Sigmoid colon (tissue), 7 donors: ENCODE results near the gene VPREB1. TPM values are rescaled to one million over a fixed set of nuclear protein-coding genes. Genes with fewer than 3 reads are reported as not detected.

Source experiments
- DNase-seq: peaks from one replicate; pipeline ENCODE4 v3.0.0-alpha.2; 2019
- H3K27ac ChIP-seq, 4 donors: fragments of 200-600 bp; sonication (generic); one replicate each; pipeline ENCODE4 v1.5.1; 2016 to 2019; ENCODE audit warnings: mild to moderate bottlenecking in 1 of 4
- H3K27me3 ChIP-seq, 3 donors: fragments of 200-600 bp; sonication (generic); one replicate each; pipeline ENCODE4 v1.5.1; 2019; ENCODE audit warnings: mild to moderate bottlenecking in 1 of 3
- H3K36me3 ChIP-seq, 4 donors: fragments of 200-600 bp; sonication (generic); one replicate each; pipeline ENCODE4 v1.5.1; 2016 to 2019
- H3K4me1 ChIP-seq, 4 donors: fragments of 200-600 bp; sonication (generic); one replicate each; pipeline ENCODE4 v1.5.1; 2017 to 2019
- H3K4me3 ChIP-seq, 4 donors: fragments of 200-600 bp; sonication (generic); one replicate each; pipeline ENCODE4 v1.5.1; 2017 to 2019; ENCODE audit warnings: mild to moderate bottlenecking in 2 of 4, moderate library complexity in 1 of 4
- H3K9me3 ChIP-seq, 4 donors: fragments of 200-600 bp in 3 of 4; sonication (generic) in 3 of 4; one replicate each; pipeline versions ENCODE4 v1.5.1 to v1.6.1; 2013 to 2019
- EP300 ChIP-seq, 4 donors: sonication (generic); formaldehyde crosslinking; IDR thresholded peaks; one replicate each; pipeline ENCODE4 v1.6.1; 2017; ENCODE audit warnings: antibody characterized with exemption in 4 of 4
- POLR2A ChIP-seq, 2 donors: fragments of 450-650 bp; IDR thresholded peaks; one replicate each; pipeline ENCODE4 v1.6.1; 2016; ENCODE audit warnings: antibody characterized with exemption in 2 of 2, mild to moderate bottlenecking in 2 of 2, moderate library complexity in 2 of 2
- POLR2AphosphoS5 ChIP-seq, 4 donors: sonication (generic); formaldehyde crosslinking; IDR thresholded peaks; one replicate each; pipeline ENCODE4 v1.6.1; 2017; ENCODE audit warnings: antibody characterized with exemption in 4 of 4
- WGBS, 2 donors: extraction: QIAGEN DNeasy Blood & Tissue Kit; methylation state at CpG; one replicate each; pipeline ENCODE4 v1.1.7; 2013; 5-methylcytosine and 5-hydroxymethylcytosine counted together
- intact Hi-C: fragments of 100-400 bp; cut with DNase I; formaldehyde crosslinking; loops from one replicate; pipeline ENCODE4 v1.15.1; 2023
- polyA plus RNA-seq, 3 donors: library from polyadenylated mRNA; stranded (reverse); fragments of 200-250 nt; gene quantifications; one replicate each; pipeline ENCODE4 v1.2.3, GENCODE V29; 2013
- total RNA-seq, 4 donors: library from RNA; depleted of rRNA; stranded (reverse); fragments of >200 nt; gene quantifications; one replicate each; pipeline ENCODE4 v1.1.0, GENCODE V29; 2016
- TF ChIP-seq, protein P1 (sequence below), 4 experiments: fragments of 450-650 bp in 3 of 4; fragments of 200-600 bp in 1 of 4; IDR thresholded peaks; one replicate each; pipeline ENCODE4 v1.5.1; 2016 to 2019; ENCODE audit warnings: antibody characterized with exemption in 4 of 4, mild to moderate bottlenecking in 3 of 4, moderate library complexity in 2 of 4
- donor health status: healthy with polysubstance abuse.
- donor health status: Bipolar disorder and iron deficiency.
- donor health status: healthy.

The VPREB1 gene, protein sequence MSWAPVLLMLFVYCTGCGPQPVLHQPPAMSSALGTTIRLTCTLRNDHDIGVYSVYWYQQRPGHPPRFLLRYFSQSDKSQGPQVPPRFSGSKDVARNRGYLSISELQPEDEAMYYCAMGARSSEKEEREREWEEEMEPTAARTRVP
- total RNA-seq = not detected
- polyA plus RNA-seq = 1 to 10 TPM in 1 of 3 donors, not detected in 2; 1.9 TPM

DNA sequence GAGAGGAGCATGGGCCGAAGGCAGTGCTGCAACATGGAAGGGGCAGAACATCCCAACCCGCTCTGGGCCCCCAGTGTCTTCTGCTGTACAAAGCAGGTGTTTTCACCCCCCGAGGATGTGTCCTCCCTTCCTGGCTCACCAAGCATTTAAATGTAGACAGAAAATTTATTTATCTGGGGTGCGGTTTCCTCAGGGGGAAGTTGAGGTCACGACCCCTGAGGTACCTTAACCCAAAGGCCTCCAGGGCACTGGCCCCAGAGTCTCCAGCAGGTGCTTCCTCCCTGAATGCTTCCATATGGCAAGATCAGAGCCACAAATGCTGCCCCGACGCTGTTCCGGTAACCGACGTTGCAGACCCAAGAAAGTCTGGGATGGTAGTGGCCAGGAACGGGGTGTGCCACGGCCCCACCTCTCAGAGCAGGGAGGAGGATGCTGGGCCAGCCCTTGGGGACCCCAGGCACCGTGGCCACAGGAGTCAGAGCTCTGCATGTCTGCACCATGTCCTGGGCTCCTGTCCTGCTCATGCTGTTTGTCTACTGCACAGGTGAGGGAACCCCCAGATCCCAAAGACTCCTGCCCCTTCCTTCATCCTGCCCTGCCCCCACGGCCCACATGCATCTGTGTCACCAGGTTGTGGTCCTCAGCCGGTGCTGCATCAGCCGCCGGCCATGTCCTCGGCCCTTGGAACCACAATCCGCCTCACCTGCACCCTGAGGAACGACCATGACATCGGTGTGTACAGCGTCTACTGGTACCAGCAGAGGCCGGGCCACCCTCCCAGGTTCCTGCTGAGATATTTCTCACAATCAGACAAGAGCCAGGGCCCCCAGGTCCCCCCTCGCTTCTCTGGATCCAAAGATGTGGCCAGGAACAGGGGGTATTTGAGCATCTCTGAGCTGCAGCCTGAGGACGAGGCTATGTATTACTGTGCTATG is at the start of gene VPREB1:
Gene VPREB1, plus strand, starts transcription at position 471 of the 935 bp plus-strand sequence. Its CDS starts 28 bp downstream, at position 499.
- H3K4me1 ChIP-seq = no peaks in the 10 kb centered on the region
- DNase-seq = no peak
- H3K9me3 ChIP-seq = no peaks in the 10 kb centered on the region
- WGBS, 2 donors = 45 to 65% methylated on average over 25 of the region's 25 CpGs
- peaks cover 0 to 17% (median 0%) of the 10 kb centered on the region in 3 donors for H3K27me3 ChIP-seq
- H3K27ac ChIP-seq = no peak within 1 kb of the TSS
- H3K36me3 ChIP-seq = no peaks in the 10 kb centered on the region
- TF ChIP-seq POLR2AphosphoS5 (IDR thresholded peaks at IDR 0.05) = no peak
- TF ChIP-seq, protein P1, sequence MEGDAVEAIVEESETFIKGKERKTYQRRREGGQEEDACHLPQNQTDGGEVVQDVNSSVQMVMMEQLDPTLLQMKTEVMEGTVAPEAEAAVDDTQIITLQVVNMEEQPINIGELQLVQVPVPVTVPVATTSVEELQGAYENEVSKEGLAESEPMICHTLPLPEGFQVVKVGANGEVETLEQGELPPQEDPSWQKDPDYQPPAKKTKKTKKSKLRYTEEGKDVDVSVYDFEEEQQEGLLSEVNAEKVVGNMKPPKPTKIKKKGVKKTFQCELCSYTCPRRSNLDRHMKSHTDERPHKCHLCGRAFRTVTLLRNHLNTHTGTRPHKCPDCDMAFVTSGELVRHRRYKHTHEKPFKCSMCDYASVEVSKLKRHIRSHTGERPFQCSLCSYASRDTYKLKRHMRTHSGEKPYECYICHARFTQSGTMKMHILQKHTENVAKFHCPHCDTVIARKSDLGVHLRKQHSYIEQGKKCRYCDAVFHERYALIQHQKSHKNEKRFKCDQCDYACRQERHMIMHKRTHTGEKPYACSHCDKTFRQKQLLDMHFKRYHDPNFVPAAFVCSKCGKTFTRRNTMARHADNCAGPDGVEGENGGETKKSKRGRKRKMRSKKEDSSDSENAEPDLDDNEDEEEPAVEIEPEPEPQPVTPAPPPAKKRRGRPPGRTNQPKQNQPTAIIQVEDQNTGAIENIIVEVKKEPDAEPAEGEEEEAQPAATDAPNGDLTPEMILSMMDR (IDR thresholded peaks at IDR 0.05) = no peak
- no peak for TF ChIP-seq POLR2A (IDR thresholded peaks at IDR 0.05)
- TF ChIP-seq EP300 (IDR thresholded peaks at IDR 0.05) = no peak
- intact Hi-C loops = no loop called here
- H3K4me3 ChIP-seq = no peak within 1 kb of the TSS

DNA sequence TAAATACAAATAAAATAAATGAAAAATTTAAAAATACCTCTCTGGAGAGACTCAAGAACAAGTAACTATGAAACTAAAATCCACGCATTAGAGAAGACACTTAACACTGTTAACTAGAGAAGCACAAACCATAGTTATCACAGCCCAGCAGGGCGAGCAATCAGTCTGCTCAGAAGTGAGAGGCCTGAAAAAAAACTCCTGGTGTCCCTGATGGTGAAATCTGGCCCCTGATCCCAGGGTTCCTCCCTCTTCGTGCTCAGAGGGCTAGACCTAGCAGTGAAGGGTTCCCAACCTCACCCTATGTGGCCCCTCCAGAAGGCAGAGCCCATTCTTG is 49.7 kb upstream of the VPREB1 start:
- DNase-seq = no peak
- TF ChIP-seq EP300 (IDR thresholded peaks at IDR 0.05) (no peak), POLR2A (IDR thresholded peaks at IDR 0.05) (no peak), POLR2AphosphoS5 (IDR thresholded peaks at IDR 0.05) (no peak)
- TF ChIP-seq, protein P1 (IDR thresholded peaks at IDR 0.05) = no peak
- Histone ChIP-seq H3K4me1 (no peaks in the 10 kb centered on the region), H3K9me3 (no peaks in the 10 kb centered on the region), H3K4me3 (no peak overlapping the region), H3K27me3 (peaks cover 0 to 22% (median 3%) of the 10 kb centered on the region in 3 donors), H3K27ac (no peak overlapping the region), H3K36me3 (no peaks in the 10 kb centered on the region)
- WGBS, 2 donors = 47 to 50% methylated on average over 3 of the region's 3 CpGs
- intact Hi-C loops = no loop called here

DNA sequence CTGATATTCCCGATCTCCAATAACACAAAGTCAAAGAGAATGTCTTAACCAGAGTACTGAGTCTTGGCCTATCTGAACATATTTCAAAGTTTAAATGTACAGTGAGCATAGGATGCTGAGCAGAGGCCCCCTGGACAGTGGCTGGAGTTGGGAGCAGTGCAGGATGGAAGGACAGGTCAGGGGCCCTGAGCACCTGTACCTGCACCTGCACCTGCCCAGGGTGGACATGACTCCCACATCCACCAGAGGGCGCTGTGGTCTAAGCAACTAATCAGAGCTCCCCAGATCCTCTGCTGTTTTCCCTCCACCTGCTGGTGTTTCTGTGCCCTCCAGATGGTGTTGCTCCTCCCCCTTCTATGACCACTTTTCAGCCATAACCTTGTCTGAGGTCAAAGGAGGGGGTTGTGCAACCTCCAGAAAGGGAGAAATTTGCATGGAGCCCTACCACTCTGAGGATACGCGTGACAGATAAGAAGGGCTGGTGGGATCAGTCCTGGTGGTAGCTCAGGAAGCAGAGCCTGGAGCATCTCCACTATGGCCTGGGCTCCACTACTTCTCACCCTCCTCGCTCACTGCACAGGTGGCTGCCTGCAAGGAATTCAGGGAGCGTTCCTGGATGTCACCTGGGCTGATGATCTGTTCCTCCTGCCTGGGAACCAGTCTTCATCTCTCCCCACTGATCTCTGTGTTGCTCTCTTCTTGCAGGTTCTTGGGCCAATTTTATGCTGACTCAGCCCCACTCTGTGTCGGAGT is 49.1 kb upstream of the VPREB1 start:
- H3K9me3 ChIP-seq = no peaks in the 10 kb centered on the region
- H3K36me3 ChIP-seq = no peaks in the 10 kb centered on the region
- WGBS, 2 donors = 54 to 63% methylated on average over 7 of the region's 7 CpGs
- H3K27me3 ChIP-seq = peaks cover 0 to 22% (median 3%) of the 10 kb centered on the region in 3 donors
- no peak for DNase-seq
- TF ChIP-seq, protein P1 (IDR thresholded peaks at IDR 0.05) = peak in 3 of 4 experiments; percentile 32 to 54 (median 36)
- TF ChIP-seq POLR2AphosphoS5 (IDR thresholded peaks at IDR 0.05) (no peak), POLR2A (IDR thresholded peaks at IDR 0.05) (no peak)
- no peak overlapping the region for H3K27ac ChIP-seq
- intact Hi-C loops = no loop called here
- H3K4me3 ChIP-seq = no peak overlapping the region
- no peaks in the 10 kb centered on the region for H3K4me1 ChIP-seq

DNA sequence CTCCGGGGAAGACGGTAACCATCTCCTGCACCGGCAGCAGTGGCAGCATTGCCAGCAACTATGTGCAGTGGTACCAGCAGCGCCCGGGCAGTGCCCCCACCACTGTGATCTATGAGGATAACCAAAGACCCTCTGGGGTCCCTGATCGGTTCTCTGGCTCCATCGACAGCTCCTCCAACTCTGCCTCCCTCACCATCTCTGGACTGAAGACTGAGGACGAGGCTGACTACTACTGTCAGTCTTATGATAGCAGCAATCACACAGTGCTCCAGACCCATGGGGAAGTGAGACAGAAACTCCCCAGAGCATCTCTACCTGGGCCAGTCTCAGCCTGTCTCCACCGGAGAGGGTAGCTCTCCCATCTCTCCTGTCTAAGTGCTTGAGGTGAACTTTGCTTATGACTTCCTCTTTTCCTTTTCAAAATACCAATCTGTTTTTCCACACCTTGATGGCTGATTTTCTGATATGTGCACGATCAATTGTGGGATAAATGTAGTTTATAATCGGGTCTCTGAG is 48.5 kb upstream of the VPREB1 start:
- Histone ChIP-seq H3K27me3 (peaks cover 0 to 22% (median 3%) of the 10 kb centered on the region in 3 donors), H3K27ac (no peak overlapping the region), H3K9me3 (no peaks in the 10 kb centered on the region), H3K4me1 (no peaks in the 10 kb centered on the region), H3K36me3 (no peaks in the 10 kb centered on the region), H3K4me3 (no peak overlapping the region)
- intact Hi-C loops = no loop called here
- WGBS, 2 donors = 76 to 84% methylated on average over 11 of the region's 11 CpGs
- no peak for DNase-seq
- TF ChIP-seq EP300 (IDR thresholded peaks at IDR 0.05) (no peak), POLR2AphosphoS5 (IDR thresholded peaks at IDR 0.05) (no peak)
